ENCODE measurements around the gene FEN1. TPM values are rescaled to one million over a fixed set of nuclear protein-coding genes. Genes with fewer than 3 reads are reported as not detected.

The FEN1 gene
- total RNA-seq, 1 experiment from 2014 or later, result 21.5 TPM

DNA sequence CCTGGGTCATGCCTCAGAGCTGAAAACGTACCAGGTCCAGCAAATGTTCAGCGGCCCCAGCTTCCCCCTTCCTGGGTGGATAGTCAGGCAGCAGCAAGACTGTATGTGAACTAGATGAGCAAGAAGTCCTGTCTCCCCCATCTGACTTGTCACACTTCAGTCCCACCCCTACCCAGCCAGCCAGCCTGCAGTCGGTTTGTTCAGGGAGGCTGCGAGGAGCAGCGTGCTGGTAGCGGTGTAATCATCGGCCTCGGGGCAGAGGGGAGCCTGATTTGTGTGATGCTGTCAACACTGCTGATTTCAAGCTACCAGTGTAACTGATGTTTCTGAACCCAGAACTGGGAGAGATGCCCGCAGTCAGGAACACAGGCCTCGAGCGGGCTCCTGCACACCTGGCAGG lies 9.9 kb upstream of the FEN1 start:
- intact Hi-C loops (cut with micrococcal nuclease), result no loop called here
- no peak overlapping the region for H3K27ac Mint-ChIP-seq (ENCODE audit: low read depth, unreplicated experiment)
- no peak for DNase-seq (ENCODE audit: unreplicated experiment)
- no peaks in the 10 kb centered on the region for H3K9me3 Mint-ChIP-seq (ENCODE audit: unreplicated experiment)
- POLR2A ChIA-PET, result interaction anchor here (1.5 kb wide), 1 partner anchor 10 kb away, joined by 9 read pairs; the partner anchor contains the start of genes FEN1 and TMEM258
- no peak for TF ChIP-seq CTCF (IDR thresholded peaks at IDR 0.05; ENCODE audit: unreplicated experiment)
- peaks cover 5% of the 10 kb centered on the region for H3K36me3 Mint-ChIP-seq (ENCODE audit: insufficient read depth, unreplicated experiment)
- no peak overlapping the region for H3K4me3 Mint-ChIP-seq (ENCODE audit: unreplicated experiment)
- no peaks in the 10 kb centered on the region for H3K4me1 Mint-ChIP-seq (ENCODE audit: insufficient read depth, unreplicated experiment)
- BruUV-seq (replicated peaks), result no TSS peak
- H3K27me3 Mint-ChIP-seq (ENCODE audit: insufficient read depth, unreplicated experiment), result no peaks in the 10 kb centered on the region
- CTCF ChIA-PET, result interaction anchor here (0.6 to 1.5 kb wide), 4 partner anchors 9 to 325 kb away, joined by 3 to 6 read pairs (median 4); no protein-coding TSS in a partner anchor

DNA sequence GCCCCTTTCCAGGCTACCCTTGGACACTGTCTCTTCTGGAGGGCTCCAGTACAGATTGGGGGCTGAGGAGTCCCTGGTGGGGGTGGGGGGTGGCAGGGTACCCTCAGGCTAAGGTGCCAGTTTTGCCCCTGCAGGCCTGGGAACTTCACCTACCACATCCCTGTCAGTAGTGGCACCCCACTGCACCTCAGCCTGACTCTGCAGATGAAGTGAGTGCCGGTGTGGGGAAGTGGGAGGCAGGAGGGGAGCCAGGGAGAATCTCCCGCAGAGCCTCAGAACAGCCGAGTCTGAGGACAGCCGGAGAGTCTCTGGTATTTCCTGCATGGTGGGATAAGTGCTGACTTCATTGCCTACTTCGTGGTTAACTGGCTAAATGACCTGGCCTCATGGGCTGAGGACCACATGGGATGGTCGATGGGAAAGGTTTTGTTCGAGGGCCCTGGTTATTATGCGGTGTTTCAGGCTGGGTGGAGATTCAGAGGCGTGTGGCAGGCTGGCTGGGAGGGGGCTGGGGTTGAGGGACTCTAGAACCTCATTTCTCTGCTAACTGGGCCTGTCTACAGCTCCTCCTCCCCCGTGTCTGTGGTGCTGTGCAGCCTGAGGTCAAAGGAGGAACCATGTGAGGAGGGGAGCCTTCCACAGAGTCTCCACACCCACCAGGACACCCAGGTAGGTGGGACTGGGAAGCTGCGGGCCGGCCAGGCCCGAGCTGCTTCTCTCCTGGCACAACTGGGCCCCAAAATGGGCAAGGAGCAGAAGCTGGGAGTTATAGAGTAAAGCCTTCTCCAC lies 8.8 kb upstream of the FEN1 start:
- no peaks in the 10 kb centered on the region for H3K27me3 Mint-ChIP-seq (ENCODE audit: insufficient read depth, unreplicated experiment)
- POLR2A ChIA-PET, result interaction anchor here (0.6 to 1.3 kb wide), 4 partner anchors 9 to 838 kb away, joined by 3 to 5 read pairs (median 4); partner anchors contain the start of gene FEN1
- H3K36me3 Mint-ChIP-seq (ENCODE audit: insufficient read depth, unreplicated experiment), result peaks cover 7% of the 10 kb centered on the region
- H3K27ac Mint-ChIP-seq (ENCODE audit: low read depth, unreplicated experiment), result no peak overlapping the region
- no peaks in the 10 kb centered on the region for H3K9me3 Mint-ChIP-seq (ENCODE audit: unreplicated experiment)
- no peaks in the 10 kb centered on the region for H3K4me1 Mint-ChIP-seq (ENCODE audit: insufficient read depth, unreplicated experiment)
- no peak for TF ChIP-seq CTCF (IDR thresholded peaks at IDR 0.05; ENCODE audit: unreplicated experiment)
- no peak overlapping the region for H3K4me3 Mint-ChIP-seq (ENCODE audit: unreplicated experiment)
- DNase-seq (ENCODE audit: unreplicated experiment), result no peak
- no TSS peak for BruUV-seq (replicated peaks)
- intact Hi-C loops (cut with micrococcal nuclease), result no loop called here
- CTCF ChIA-PET, result interaction anchor here (0.7 kb wide), 1 partner anchor 47 kb away, joined by 4 read pairs; no protein-coding TSS in a partner anchor

- H3K27ac Mint-ChIP-seq (ENCODE audit: low read depth, unreplicated experiment), result no peak overlapping the region
- peaks cover 12% of the 10 kb centered on the region for H3K36me3 Mint-ChIP-seq (ENCODE audit: insufficient read depth, unreplicated experiment)
- POLR2A ChIA-PET, result interaction anchor here (0.7 to 1.3 kb wide), 3 partner anchors 9 to 838 kb away, joined by 3 to 5 read pairs (median 4); partner anchors contain the start of gene FEN1
- H3K9me3 Mint-ChIP-seq (ENCODE audit: unreplicated experiment), result no peaks in the 10 kb centered on the region
- intact Hi-C loops (cut with micrococcal nuclease), result no loop called here
- CTCF ChIA-PET, result no interaction called here
- no TSS peak for BruUV-seq (replicated peaks)
- H3K4me1 Mint-ChIP-seq (ENCODE audit: insufficient read depth, unreplicated experiment), result peaks cover 2% of the 10 kb centered on the region
- H3K4me3 Mint-ChIP-seq (ENCODE audit: unreplicated experiment), result no peak overlapping the region
- DNase-seq (ENCODE audit: unreplicated experiment), result no peak
- no peak for TF ChIP-seq CTCF (IDR thresholded peaks at IDR 0.05; ENCODE audit: unreplicated experiment)
- no peaks in the 10 kb centered on the region for H3K27me3 Mint-ChIP-seq (ENCODE audit: insufficient read depth, unreplicated experiment)
These were observed 8.3 kb upstream of the FEN1 start for GRCh38 chr11:61784506-61784805.

DNA sequence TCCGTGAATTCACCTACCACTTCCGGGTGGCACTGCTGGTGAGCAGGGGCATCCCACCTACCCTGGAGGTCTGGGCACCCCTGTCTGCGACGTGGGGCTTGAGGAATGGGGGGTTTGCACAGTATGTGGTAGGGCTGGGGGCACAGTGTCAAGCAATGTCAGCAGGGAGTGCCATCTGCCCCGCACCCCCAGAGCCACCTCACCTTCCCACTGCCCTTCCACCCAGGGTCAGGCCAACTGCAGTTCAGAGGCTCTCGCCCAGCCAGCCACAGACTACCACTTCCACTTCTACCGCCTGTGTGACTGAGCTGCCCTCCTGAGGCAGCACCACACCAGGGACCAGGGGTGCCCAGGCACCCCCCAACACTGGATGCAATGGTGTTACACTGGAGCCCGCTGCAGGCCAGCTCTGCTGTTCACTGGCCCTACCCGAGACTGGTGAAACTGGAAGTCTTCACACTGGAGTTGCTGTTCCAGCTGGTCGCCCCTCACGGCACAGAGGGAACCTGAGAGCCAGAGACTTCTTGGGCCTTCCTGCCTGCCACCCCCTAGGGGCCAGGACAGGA lies 6.8 kb upstream of the FEN1 start:
- CTCF ChIA-PET, result interaction anchor here (1.5 kb wide), 1 partner anchor 11 kb away, joined by 7 read pairs; no protein-coding TSS in a partner anchor
- peaks cover 20% of the 10 kb centered on the region for H3K36me3 Mint-ChIP-seq (ENCODE audit: insufficient read depth, unreplicated experiment)

More for the DNA sequence above, 6.8 kb upstream of the FEN1 start:
- no peak overlapping the region for H3K27ac Mint-ChIP-seq (ENCODE audit: low read depth, unreplicated experiment)
- TF ChIP-seq CTCF (IDR thresholded peaks at IDR 0.05; ENCODE audit: unreplicated experiment), result no peak
- POLR2A ChIA-PET, result no interaction called here
- no peaks in the 10 kb centered on the region for H3K27me3 Mint-ChIP-seq (ENCODE audit: insufficient read depth, unreplicated experiment)
- BruUV-seq (replicated peaks), result no TSS peak
- peaks cover 5% of the 10 kb centered on the region for H3K4me1 Mint-ChIP-seq (ENCODE audit: insufficient read depth, unreplicated experiment)
- no peak overlapping the region for H3K4me3 Mint-ChIP-seq (ENCODE audit: unreplicated experiment)
- intact Hi-C loops (cut with micrococcal nuclease), result no loop called here
- no peak for DNase-seq (ENCODE audit: unreplicated experiment)
- H3K9me3 Mint-ChIP-seq (ENCODE audit: unreplicated experiment), result no peaks in the 10 kb centered on the region

Data from MCF 10A (cell line).